ENCODE results near the gene PBX1.

The PBX1 gene

GRCh38 chr1:164742745-164743144 lies 183.8 kb downstream of the PBX1 start:
- Histone ChIP-seq H3K4me1 (ENCODE audit: control insufficient read depth, insufficient read depth, low read length) (peaks cover 2% of the 10 kb centered on the region), H3K9ac (ENCODE audit: low read depth, low read length) (no peak overlapping the region), H3K36me3 (ENCODE audit: insufficient read depth, low read length) (no peaks in the 10 kb centered on the region), H3K4me3 (ENCODE audit: low read length) (no peak overlapping the region), H3K27me3 (ENCODE audit: control insufficient read depth, insufficient read depth, low read length) (no peaks in the 10 kb centered on the region), H3K9me3 (replicated peaks; ENCODE audit: low read length) (no peaks in the 10 kb centered on the region), H3K4me2 (ENCODE audit: low read length) (no peak overlapping the region)

- Histone ChIP-seq H3K4me1 (ENCODE audit: control insufficient read depth, insufficient read depth, low read length) (peaks cover 15% of the 10 kb centered on the region), H3K27me3 (ENCODE audit: control insufficient read depth, insufficient read depth, low read length) (no peaks in the 10 kb centered on the region), H3K4me3 (ENCODE audit: low read length) (no peak overlapping the region)
These were observed 185.0 kb downstream of the PBX1 start for GRCh38 chr1:164743976-164744375.

GRCh38 chr1:164745736-164746135 lies 186.8 kb downstream of the PBX1 start:
- no peak overlapping the region for H3K4me2 ChIP-seq (ENCODE audit: low read length)
- H3K36me3 ChIP-seq (ENCODE audit: insufficient read depth, low read length): no peaks in the 10 kb centered on the region
- peaks cover 15% of the 10 kb centered on the region for H3K4me1 ChIP-seq (ENCODE audit: control insufficient read depth, insufficient read depth, low read length)
- no peak overlapping the region for H3K4me3 ChIP-seq (ENCODE audit: low read length)
- H3K27me3 ChIP-seq (ENCODE audit: control insufficient read depth, insufficient read depth, low read length): no peaks in the 10 kb centered on the region
- H3K9ac ChIP-seq (ENCODE audit: low read depth, low read length): no peak overlapping the region
- no peaks in the 10 kb centered on the region for H3K9me3 ChIP-seq (replicated peaks; ENCODE audit: low read length)

More at GRCh38 chr1:164743976-164744375, 185.0 kb downstream of the PBX1 start:
- Histone ChIP-seq H3K4me2 (ENCODE audit: low read length) (no peak overlapping the region), H3K36me3 (ENCODE audit: insufficient read depth, low read length) (no peaks in the 10 kb centered on the region), H3K9ac (ENCODE audit: low read depth, low read length) (no peak overlapping the region), H3K9me3 (replicated peaks; ENCODE audit: low read length) (no peaks in the 10 kb centered on the region)

- H3K4me3 ChIP-seq (ENCODE audit: low read length): no peak overlapping the region
- peaks cover 15% of the 10 kb centered on the region for H3K4me1 ChIP-seq (ENCODE audit: control insufficient read depth, insufficient read depth, low read length)
- no peaks in the 10 kb centered on the region for H3K9me3 ChIP-seq (replicated peaks; ENCODE audit: low read length)
- no peaks in the 10 kb centered on the region for H3K27me3 ChIP-seq (ENCODE audit: control insufficient read depth, insufficient read depth, low read length)
- H3K9ac ChIP-seq (ENCODE audit: low read depth, low read length): no peak overlapping the region
- H3K36me3 ChIP-seq (ENCODE audit: insufficient read depth, low read length): no peaks in the 10 kb centered on the region
- H3K4me2 ChIP-seq (ENCODE audit: low read length): no peak overlapping the region
These were observed 187.6 kb downstream of the PBX1 start for GRCh38 chr1:164746632-164747031.

GRCh38 chr1:164748253-164748899 lies 189.4 kb downstream of the PBX1 start:
- no peaks in the 10 kb centered on the region for H3K36me3 ChIP-seq (ENCODE audit: insufficient read depth, low read length)
- peak overlapping the region; percentile 44 for H3K4me2 ChIP-seq (ENCODE audit: low read length)
- H3K9me3 ChIP-seq (replicated peaks; ENCODE audit: low read length): no peaks in the 10 kb centered on the region
- H3K4me3 ChIP-seq (ENCODE audit: low read length): no peak overlapping the region
- H3K9ac ChIP-seq (ENCODE audit: low read depth, low read length): peak overlapping the region; percentile 40
- peaks cover 15% of the 10 kb centered on the region for H3K4me1 ChIP-seq (ENCODE audit: control insufficient read depth, insufficient read depth, low read length)
- H3K27me3 ChIP-seq (ENCODE audit: control insufficient read depth, insufficient read depth, low read length): no peaks in the 10 kb centered on the region

GRCh38 chr1:164753521-164754077 lies 194.6 kb downstream of the PBX1 start:
- H3K4me2 ChIP-seq (ENCODE audit: low read length): no peak overlapping the region
- no peak overlapping the region for H3K9ac ChIP-seq (ENCODE audit: low read depth, low read length)
- no peak overlapping the region for H3K4me3 ChIP-seq (ENCODE audit: low read length)
- H3K27me3 ChIP-seq (ENCODE audit: control insufficient read depth, insufficient read depth, low read length): no peaks in the 10 kb centered on the region
- no peaks in the 10 kb centered on the region for H3K9me3 ChIP-seq (replicated peaks; ENCODE audit: low read length)
- H3K4me1 ChIP-seq (ENCODE audit: control insufficient read depth, insufficient read depth, low read length): peaks cover 13% of the 10 kb centered on the region
- no peaks in the 10 kb centered on the region for H3K36me3 ChIP-seq (ENCODE audit: insufficient read depth, low read length)

- H3K27me3 ChIP-seq (ENCODE audit: control insufficient read depth, insufficient read depth, low read length): no peaks in the 10 kb centered on the region
- no peaks in the 10 kb centered on the region for H3K9me3 ChIP-seq (replicated peaks; ENCODE audit: low read length)
- no peak overlapping the region for H3K9ac ChIP-seq (ENCODE audit: low read depth, low read length)
- no peak overlapping the region for H3K4me3 ChIP-seq (ENCODE audit: low read length)
- no peaks in the 10 kb centered on the region for H3K36me3 ChIP-seq (ENCODE audit: insufficient read depth, low read length)
- H3K4me2 ChIP-seq (ENCODE audit: low read length): no peak overlapping the region
- H3K4me1 ChIP-seq (ENCODE audit: control insufficient read depth, insufficient read depth, low read length): peaks cover 8% of the 10 kb centered on the region
These were observed 195.2 kb downstream of the PBX1 start for GRCh38 chr1:164754088-164754600.

GRCh38 chr1:164755690-164756089 lies 196.7 kb downstream of the PBX1 start:
- Histone ChIP-seq H3K36me3 (ENCODE audit: insufficient read depth, low read length) (no peaks in the 10 kb centered on the region), H3K9me3 (replicated peaks; ENCODE audit: low read length) (no peaks in the 10 kb centered on the region), H3K27me3 (ENCODE audit: control insufficient read depth, insufficient read depth, low read length) (no peaks in the 10 kb centered on the region), H3K4me1 (ENCODE audit: control insufficient read depth, insufficient read depth, low read length) (peaks cover 12% of the 10 kb centered on the region), H3K9ac (ENCODE audit: low read depth, low read length) (no peak overlapping the region), H3K4me2 (ENCODE audit: low read length) (no peak overlapping the region), H3K4me3 (ENCODE audit: low read length) (no peak overlapping the region)

- no peak overlapping the region for H3K4me3 ChIP-seq (ENCODE audit: low read length)
- no peak overlapping the region for H3K9ac ChIP-seq (ENCODE audit: low read depth, low read length)
- no peak overlapping the region for H3K4me2 ChIP-seq (ENCODE audit: low read length)
- H3K4me1 ChIP-seq (ENCODE audit: control insufficient read depth, insufficient read depth, low read length): peaks cover 12% of the 10 kb centered on the region
- no peaks in the 10 kb centered on the region for H3K27me3 ChIP-seq (ENCODE audit: control insufficient read depth, insufficient read depth, low read length)
- H3K36me3 ChIP-seq (ENCODE audit: insufficient read depth, low read length): no peaks in the 10 kb centered on the region
- H3K9me3 ChIP-seq (replicated peaks; ENCODE audit: low read length): no peaks in the 10 kb centered on the region
These were observed 197.8 kb downstream of the PBX1 start for GRCh38 chr1:164756741-164757140.

GRCh38 chr1:164757625-164758024 lies 198.6 kb downstream of the PBX1 start:
- Histone ChIP-seq H3K9me3 (replicated peaks; ENCODE audit: low read length) (no peaks in the 10 kb centered on the region), H3K9ac (ENCODE audit: low read depth, low read length) (no peak overlapping the region), H3K4me2 (ENCODE audit: low read length) (no peak overlapping the region), H3K27me3 (ENCODE audit: control insufficient read depth, insufficient read depth, low read length) (no peaks in the 10 kb centered on the region), H3K36me3 (ENCODE audit: insufficient read depth, low read length) (no peaks in the 10 kb centered on the region), H3K4me1 (ENCODE audit: control insufficient read depth, insufficient read depth, low read length) (peaks cover 12% of the 10 kb centered on the region), H3K4me3 (ENCODE audit: low read length) (no peak overlapping the region)

GRCh38 chr1:164759144-164759920 lies 200.3 kb downstream of the PBX1 start:
- H3K27me3 ChIP-seq (ENCODE audit: control insufficient read depth, insufficient read depth, low read length): no peaks in the 10 kb centered on the region
- no peaks in the 10 kb centered on the region for H3K36me3 ChIP-seq (ENCODE audit: insufficient read depth, low read length)
- H3K9me3 ChIP-seq (replicated peaks; ENCODE audit: low read length): no peaks in the 10 kb centered on the region
- H3K9ac ChIP-seq (ENCODE audit: low read depth, low read length): no peak overlapping the region
- H3K4me2 ChIP-seq (ENCODE audit: low read length): no peak overlapping the region
- H3K4me3 ChIP-seq (ENCODE audit: low read length): no peak overlapping the region
- H3K4me1 ChIP-seq (ENCODE audit: control insufficient read depth, insufficient read depth, low read length): peaks cover 9% of the 10 kb centered on the region
